A549 (cell line): ENCODE measurements around the gene OR52W1. TPM values are rescaled to one million over a fixed set of nuclear protein-coding genes. Genes with fewer than 3 reads are reported as not detected.

Experiments
- ATAC-seq, 2 experiments: fragments of 200-7000 bp in 1 of 2; fragments of >200 bp in 1 of 2; cut with Nextera tagmentation in 1 of 2; cut with Tn5 transposase in 1 of 2; 3 replicates each; pipeline versions ENCODE4 v1.8.0 to v1.9.1; 2018 to 2020; ENCODE audit warnings: mild to moderate bottlenecking in 1 of 2, moderate library complexity in 1 of 2
- CTCF ChIA-PET: fragments of 300-600 bp; sonication (Branson Sonifier 250); formaldehyde crosslinking; extraction: SDS; loops from one replicate; lab custom pipeline; 2021; ENCODE audit warnings: antibody characterized with exemption, inconsistent platforms; lab: Yijun Ruan, JAX
- POLR2A ChIA-PET: fragments of 350-600 bp; formaldehyde crosslinking; extraction: SDS; loops from one replicate; lab custom pipeline; 2021; ENCODE audit warnings: antibody characterized with exemption, inconsistent platforms; lab: Yijun Ruan, JAX
- DNase-seq, 2 experiments: peaks; one replicate each; pipeline versions ENCODE4 v3.0.0 to v3.0.0-alpha.2; 2011 to 2016; ENCODE audit warnings: low read depth in 1 of 2, low spot score in 1 of 2
- FAIRE-seq: peaks from 2 replicates; lab custom pipeline; 2011; peaks lifted over from hg19 to GRCh38; lab: Jason Lieb, UNC
- H3K27ac ChIP-seq, 2 experiments: fragments of >200 bp; sonication (Bioruptor Twin); formaldehyde crosslinking; 3 replicates each; pipeline ENCODE4 v1.5.1; 2016 to 2017
- H3K4me1 ChIP-seq: fragments of >200 bp; sonication (Bioruptor Twin); formaldehyde crosslinking; 3 replicates; pipeline ENCODE4 v1.6.1; 2016
- H3K4me2 ChIP-seq: fragments of >200 bp; sonication (Bioruptor Twin); formaldehyde crosslinking; 3 replicates; pipeline ENCODE4 v1.6.1; 2016
- H3K4me3 ChIP-seq: fragments of >200 bp; sonication (Bioruptor Twin); formaldehyde crosslinking; 3 replicates; pipeline ENCODE4 v1.5.1; 2016
- H3K9me3 ChIP-seq: fragments of >200 bp; sonication (Bioruptor Twin); formaldehyde crosslinking; 3 replicates; pipeline ENCODE4 v1.6.1; 2016
- CBX2 ChIP-seq: fragments of 200-600 bp; sonication (generic); IDR thresholded peaks from 2 replicates; pipeline ENCODE4 v1.6.1; 2016; ENCODE audit warnings: low read depth, mild to moderate bottlenecking, borderline replicate concordance
- CBX8 ChIP-seq: fragments of 200-600 bp; sonication (generic); IDR thresholded peaks from 2 replicates; pipeline ENCODE4 v1.6.1; 2016
- CEBPB ChIP-seq, 2 experiments: fragments of >200 bp in 1 of 2; sonication (Bioruptor Twin) in 1 of 2; formaldehyde crosslinking in 1 of 2; IDR thresholded peaks; 2 replicates each; pipeline ENCODE4 v1.6.1; 2012 to 2016
- EHMT2 ChIP-seq: fragments of 200-600 bp; sonication (generic); IDR thresholded peaks from 2 replicates; pipeline ENCODE4 v1.6.1; 2016; ENCODE audit warnings: antibody characterized with exemption, low read depth, mild to moderate bottlenecking, moderate library complexity
- ELK1 ChIP-seq: fragments of 150-350 bp; IDR thresholded peaks from 2 replicates; pipeline ENCODE4 v1.6.1; 2014; ENCODE audit warnings: low read depth, mild to moderate bottlenecking, low read length
- EP300 ChIP-seq, 2 experiments: fragments of >200 bp; sonication (Bioruptor Twin); formaldehyde crosslinking; IDR thresholded peaks; 2 replicates in 1 of 2; 3 replicates in 1 of 2; pipeline ENCODE4 v1.6.1; 2016 to 2017
- ESRRA ChIP-seq: fragments of 150-350 bp; IDR thresholded peaks from 2 replicates; pipeline ENCODE4 v1.6.1; 2014; ENCODE audit warnings: mild to moderate bottlenecking, low read length, borderline replicate concordance
- FOXS1 ChIP-seq: fragments of 250-450 bp; sonication (Bioruptor Pico); IDR thresholded peaks from 2 replicates; pipeline ENCODE4 v1.5.0; 2020; ENCODE audit warnings: mild to moderate bottlenecking, moderate library complexity
- GATA3 ChIP-seq: IDR thresholded peaks from 2 replicates; pipeline ENCODE4 v1.6.1; 2012; ENCODE audit warnings: borderline replicate concordance
- KDM1A ChIP-seq: fragments of 200-600 bp; sonication (generic); IDR thresholded peaks from 2 replicates; pipeline ENCODE4 v1.6.1; 2016; ENCODE audit warnings: low read depth, mild to moderate bottlenecking
- MAFK ChIP-seq: fragments of 450-650 bp; IDR thresholded peaks from 2 replicates; pipeline ENCODE4 v1.6.1; 2014; ENCODE audit not compliant: partially characterized antibody
- MAZ ChIP-seq: fragments of 150-350 bp; IDR thresholded peaks from 2 replicates; pipeline ENCODE4 v1.6.1; 2014; ENCODE audit warnings: antibody characterized with exemption, low read depth, low read length, borderline replicate concordance
- NFE2L2 ChIP-seq: fragments of 150-350 bp; conservative IDR thresholded peaks from 2 replicates; pipeline ENCODE4 v1.6.1; 2014; ENCODE audit warnings: low read length
- NR3C1 ChIP-seq: fragments of >200 bp; sonication (Bioruptor Twin); formaldehyde crosslinking; IDR thresholded peaks from 3 replicates; pipeline ENCODE4 v1.6.1; 2017
- PBX3 ChIP-seq: IDR thresholded peaks from 2 replicates; pipeline ENCODE4 v1.6.1; 2012
- RAD21 ChIP-seq, 2 experiments: fragments of >200 bp in 1 of 2; sonication (Bioruptor Twin) in 1 of 2; formaldehyde crosslinking in 1 of 2; IDR thresholded peaks in 1 of 2; conservative IDR thresholded peaks in 1 of 2; 2 replicates in 1 of 2; 3 replicates in 1 of 2; pipeline ENCODE4 v1.6.1; 2012 to 2018; ENCODE audit warnings: inconsistent platforms in 1 of 2
- RCOR1 ChIP-seq: fragments of 150-350 bp; IDR thresholded peaks from 2 replicates; pipeline ENCODE4 v1.6.1; 2014; ENCODE audit warnings: antibody characterized with exemption, low read length, low read depth
- SMC3 ChIP-seq: fragments of >200 bp; sonication (Bioruptor Twin); formaldehyde crosslinking; IDR thresholded peaks from 3 replicates; pipeline ENCODE4 v1.6.1; 2018; ENCODE audit warnings: inconsistent platforms
- TFCP2L1 ChIP-seq: fragments of 250-450 bp; sonication (Bioruptor Pico); IDR thresholded peaks from 2 replicates; pipeline ENCODE4 v1.5.0; 2021; ENCODE audit warnings: mild to moderate bottlenecking
- USF2 ChIP-seq: fragments of 450-650 bp; IDR thresholded peaks from 2 replicates; pipeline ENCODE4 v1.6.1; 2014; ENCODE audit warnings: antibody characterized with exemption
- ZC3H11A ChIP-seq: fragments of 450-650 bp; IDR thresholded peaks from 2 replicates; pipeline ENCODE4 v1.6.1; 2014; ENCODE audit warnings: antibody characterized with exemption, mild to moderate bottlenecking
- ZNF302 ChIP-seq: fragments of 250-450 bp; sonication (Bioruptor Pico); IDR thresholded peaks from 2 replicates; pipeline ENCODE4 v1.9.0; 2021; ENCODE audit warnings: inconsistent platforms, mild to moderate bottlenecking, moderate library complexity
- ZSCAN20 ChIP-seq: fragments of 250-450 bp; sonication (Bioruptor Pico); IDR thresholded peaks from 2 replicates; pipeline ENCODE4 v1.8.0; 2022; ENCODE audit warnings: mild to moderate bottlenecking, moderate library complexity
- WGBS: methylation state at CpG from one replicate; pipeline ENCODE4 v1.1.6; 2017; ENCODE audit errors: missing lambda C conversion rate; 5-methylcytosine and 5-hydroxymethylcytosine counted together
- polyA plus RNA-seq, 4 experiments: library from polyadenylated mRNA; depleted of rRNA in 3 of 4; stranded (reverse); fragments of >200 nt; fragmentation: RNase III in 1 of 4; extraction: RNeasy Plus Mini Kit Qiagen cat#74134 plus additional on column Dnase treatment in 1 of 4; gene quantifications; 2 replicates in 3 of 4; 3 replicates in 1 of 4; pipeline ENCODE4 v1.2.3, GENCODE V29; 2011 to 2017

Gene OR52W1
- polyA plus RNA-seq, 2 of the 4 experiments (the other 2 are of a cell fraction): not detected

- WGBS: 62% methylated on average over 3 of the region's 3 CpGs
- Histone ChIP-seq H3K4me2 (no peak overlapping the region), H3K4me1 (peaks cover 8% of the 10 kb centered on the region; the same call in 2 of the 3 replicates), H3K4me3 (no peak overlapping the region), H3K9me3 (no peaks in the 10 kb centered on the region), H3K27ac (no peak overlapping the region)
- CTCF ChIA-PET: interaction anchor here (1.4 to 2.8 kb wide), 3 partner anchors 23 to 135 kb away, joined by 3 to 16 read pairs (median 3); partner anchors contain the start of gene CCKBR
- FAIRE-seq: no peak
- ATAC-seq: no peak
- no peak for DNase-seq
- TF ChIP-seq CEBPB (IDR thresholded peaks at IDR 0.05) (no peak), MAFK (no peak), RCOR1 (no peak), PBX3 (no peak), TFCP2L1 (CRISPR knock-in tag) (no peak), NFE2L2 (no peak), ESRRA (no peak), ZC3H11A (no peak), NR3C1 (no peak), SMC3 (no peak), RAD21 (conservative IDR thresholded peaks at IDR 0.05 in 1 of 2, IDR thresholded peaks at IDR 0.05 in 1 of 2) (no peak), CBX2 (no peak), ELK1 (no peak), KDM1A (no peak), EP300 (IDR thresholded peaks at IDR 0.05) (no peak), ZNF302 (CRISPR knock-in tag) (no peak), USF2 (no peak), GATA3 (no peak), FOXS1 (CRISPR knock-in tag) (no peak), EHMT2 (no peak)
- POLR2A ChIA-PET: no interaction called here
Measured at GRCh38 chr11:6228520-6228919, 29.5 kb downstream of the OR52W1 start.

GRCh38 chr11:6229911-6230310, 30.9 kb downstream of the OR52W1 start:
- no peak for DNase-seq
- H3K27ac ChIP-seq: no peak overlapping the region
- no peak for ATAC-seq
- FAIRE-seq: no peak
- H3K4me2 ChIP-seq: no peak overlapping the region
- no peaks in the 10 kb centered on the region for H3K9me3 ChIP-seq
- H3K4me1 ChIP-seq: peaks cover 11% of the 10 kb centered on the region; the same call in 2 of the 3 replicates
- CTCF ChIA-PET: interaction anchor here (0.6 to 2.8 kb wide), 4 partner anchors 21 to 68 kb away, joined by 3 to 16 read pairs (median 3); partner anchors contain the start of gene CCKBR
- H3K4me3 ChIP-seq: no peak overlapping the region
- TF ChIP-seq ESRRA: no peak
- TF ChIP-seq TFCP2L1 (CRISPR knock-in tag): no peak
- no peak for TF ChIP-seq USF2
- no peak for TF ChIP-seq CBX8
- TF ChIP-seq MAZ: no peak
- TF ChIP-seq ZSCAN20 (CRISPR knock-in tag): no peak
- TF ChIP-seq, all 56 proteins: peak for 0
- WGBS: 41% methylated on average over 2 of the region's 2 CpGs
- POLR2A ChIA-PET: no interaction called here
